Measurements from ENCODE around the gene IDUA.

The IDUA gene

GRCh38 chr4:1015179-1015578 lies 28.3 kb downstream of the IDUA start:
- no peaks in the 10 kb centered on the region for H3K36me3 Mint-ChIP-seq (ENCODE audit: low read depth)
- no peaks in the 10 kb centered on the region for H3K9me3 Mint-ChIP-seq
- no peak for DNase-seq (ENCODE audit: low spot score)
- peaks cover 5% of the 10 kb centered on the region for H3K4me1 Mint-ChIP-seq (ENCODE audit: low read depth)
- H3K27me3 Mint-ChIP-seq (ENCODE audit: low read depth): no peaks in the 10 kb centered on the region
- no peak overlapping the region for H3K27ac Mint-ChIP-seq
- H3K4me3 Mint-ChIP-seq: no peak overlapping the region

DNA sequence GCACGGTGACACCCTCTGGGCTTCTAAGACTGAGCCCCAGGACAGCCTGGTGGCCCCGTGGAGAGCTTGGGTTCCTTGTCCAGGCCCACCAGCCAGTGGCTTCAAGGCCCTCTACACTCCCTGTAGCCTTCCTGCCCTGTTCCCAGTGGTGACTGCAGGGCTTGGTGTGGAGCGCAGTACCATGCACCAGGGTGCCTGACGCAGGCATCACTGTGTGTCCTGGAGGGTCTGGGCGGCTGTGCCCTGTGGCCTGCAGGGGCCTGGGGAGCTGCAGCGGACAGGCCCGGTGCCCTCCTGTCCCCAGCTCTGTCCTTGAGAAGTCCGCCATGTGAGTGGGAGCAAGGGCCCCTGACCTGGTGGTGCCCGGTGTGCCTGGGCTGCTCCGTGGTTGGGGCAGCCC lies 28.9 kb downstream of the IDUA start:
- Mint-ChIP-seq H3K4me3 (no peak overlapping the region), H3K9me3 (no peaks in the 10 kb centered on the region), H3K27ac (no peak overlapping the region), H3K27me3 (ENCODE audit: low read depth) (no peaks in the 10 kb centered on the region), H3K4me1 (ENCODE audit: low read depth) (no peaks in the 10 kb centered on the region), H3K36me3 (ENCODE audit: low read depth) (no peaks in the 10 kb centered on the region)
- no peak for DNase-seq (ENCODE audit: low spot score)

DNA sequence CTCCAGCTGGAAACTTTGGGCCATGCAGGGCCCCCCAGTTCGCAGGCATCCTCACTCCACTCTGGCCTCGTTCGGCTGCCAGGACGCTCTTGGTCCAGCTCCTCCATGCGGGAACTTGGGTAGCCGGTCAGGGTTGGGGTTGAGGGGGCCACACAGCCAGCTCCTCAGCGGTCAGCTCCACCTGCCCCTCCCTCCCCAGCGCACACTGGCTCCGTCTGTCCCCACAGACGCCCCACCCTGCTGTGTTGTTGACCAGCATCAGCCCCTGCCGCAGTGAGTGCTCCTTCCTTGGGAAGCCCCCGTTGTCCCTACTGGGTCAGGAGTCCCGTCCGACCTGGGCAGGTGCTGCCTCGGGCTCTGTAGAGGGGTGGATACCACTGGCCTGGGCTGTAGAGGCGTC lies 30.4 kb downstream of the IDUA start:
- no peaks in the 10 kb centered on the region for H3K27me3 Mint-ChIP-seq (ENCODE audit: low read depth)
- no peaks in the 10 kb centered on the region for H3K9me3 Mint-ChIP-seq
- H3K27ac Mint-ChIP-seq: no peak overlapping the region
- no peaks in the 10 kb centered on the region for H3K4me1 Mint-ChIP-seq (ENCODE audit: low read depth)
- DNase-seq (ENCODE audit: low spot score): no peak
- no peak overlapping the region for H3K4me3 Mint-ChIP-seq
- H3K36me3 Mint-ChIP-seq (ENCODE audit: low read depth): no peaks in the 10 kb centered on the region

GRCh38 chr4:1017706-1018105 lies 30.9 kb downstream of the IDUA start:
- no peak for DNase-seq (ENCODE audit: low spot score)
- H3K4me3 Mint-ChIP-seq: no peak overlapping the region
- no peaks in the 10 kb centered on the region for H3K27me3 Mint-ChIP-seq (ENCODE audit: low read depth)
- H3K9me3 Mint-ChIP-seq: no peaks in the 10 kb centered on the region
- no peaks in the 10 kb centered on the region for H3K4me1 Mint-ChIP-seq (ENCODE audit: low read depth)
- H3K27ac Mint-ChIP-seq: no peak overlapping the region
- no peaks in the 10 kb centered on the region for H3K36me3 Mint-ChIP-seq (ENCODE audit: low read depth)

DNA sequence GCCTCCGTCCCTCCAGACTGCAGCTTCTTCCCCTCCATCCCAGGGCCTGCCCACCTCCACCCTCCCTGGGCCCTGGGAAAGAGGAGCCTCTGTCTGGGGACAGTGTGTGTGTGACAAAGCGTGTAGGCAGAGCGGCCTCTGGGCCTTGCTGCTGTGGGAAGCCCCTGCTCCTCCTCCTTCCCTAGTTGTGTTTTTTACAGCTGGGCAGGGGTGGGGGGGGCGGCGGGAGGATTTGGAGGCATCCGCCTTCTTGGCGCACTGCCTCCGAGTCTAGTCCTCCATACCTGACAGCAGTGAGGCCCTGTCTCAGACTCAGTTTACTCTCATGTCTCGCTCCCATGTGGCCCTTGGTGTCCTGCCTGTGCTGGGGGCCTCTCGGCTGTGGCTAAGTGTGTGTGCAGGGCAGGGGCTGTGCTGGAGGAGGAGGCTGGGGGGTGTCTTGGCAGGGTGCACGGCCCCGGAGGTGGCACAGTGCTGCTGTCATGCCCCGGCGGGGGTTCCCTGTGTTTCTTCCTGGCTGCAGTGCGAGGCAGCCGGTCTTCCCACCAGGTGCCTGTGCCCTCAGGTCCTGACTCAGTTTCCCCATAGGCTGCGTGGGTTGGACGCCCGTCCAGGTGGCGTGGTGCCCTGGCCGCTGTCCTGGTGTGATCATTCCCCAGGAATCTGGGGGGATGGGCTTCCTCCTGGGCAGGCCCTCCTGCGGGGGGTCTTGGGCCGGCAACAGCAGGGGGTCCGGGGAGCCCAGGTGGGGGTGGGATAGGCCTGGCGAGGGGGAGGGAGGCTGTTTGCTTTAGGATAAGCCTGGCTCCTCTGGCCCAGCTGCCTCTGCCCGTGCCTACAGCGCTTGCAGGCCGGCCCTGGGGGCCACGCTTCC lies 31.5 kb downstream of the IDUA start:
- H3K27me3 Mint-ChIP-seq (ENCODE audit: low read depth): no peaks in the 10 kb centered on the region
- H3K4me3 Mint-ChIP-seq: no peak overlapping the region
- no peaks in the 10 kb centered on the region for H3K36me3 Mint-ChIP-seq (ENCODE audit: low read depth)
- no peaks in the 10 kb centered on the region for H3K9me3 Mint-ChIP-seq
- no peaks in the 10 kb centered on the region for H3K4me1 Mint-ChIP-seq (ENCODE audit: low read depth)
- no peak for DNase-seq (ENCODE audit: low spot score)
- H3K27ac Mint-ChIP-seq: no peak overlapping the region

- DNase-seq (ENCODE audit: low spot score): no peak
- H3K36me3 Mint-ChIP-seq (ENCODE audit: low read depth): no peaks in the 10 kb centered on the region
- H3K4me3 Mint-ChIP-seq: no peak overlapping the region
- H3K4me1 Mint-ChIP-seq (ENCODE audit: low read depth): no peaks in the 10 kb centered on the region
- no peaks in the 10 kb centered on the region for H3K27me3 Mint-ChIP-seq (ENCODE audit: low read depth)
- H3K27ac Mint-ChIP-seq: no peak overlapping the region
- no peaks in the 10 kb centered on the region for H3K9me3 Mint-ChIP-seq
These were observed 32.5 kb downstream of the IDUA start for GRCh38 chr4:1019320-1019719.

GRCh38 chr4:1019729-1020470 lies 33.1 kb downstream of the IDUA start:
- no peaks in the 10 kb centered on the region for H3K9me3 Mint-ChIP-seq
- no peak overlapping the region for H3K27ac Mint-ChIP-seq
- H3K4me3 Mint-ChIP-seq: no peak overlapping the region
- DNase-seq (ENCODE audit: low spot score): no peak
- no peaks in the 10 kb centered on the region for H3K36me3 Mint-ChIP-seq (ENCODE audit: low read depth)
- no peaks in the 10 kb centered on the region for H3K27me3 Mint-ChIP-seq (ENCODE audit: low read depth)
- H3K4me1 Mint-ChIP-seq (ENCODE audit: low read depth): no peaks in the 10 kb centered on the region

GRCh38 chr4:1021386-1022050 lies 34.7 kb downstream of the IDUA start:
- Mint-ChIP-seq H3K27me3 (ENCODE audit: low read depth) (no peaks in the 10 kb centered on the region), H3K4me3 (no peak overlapping the region)

DNA sequence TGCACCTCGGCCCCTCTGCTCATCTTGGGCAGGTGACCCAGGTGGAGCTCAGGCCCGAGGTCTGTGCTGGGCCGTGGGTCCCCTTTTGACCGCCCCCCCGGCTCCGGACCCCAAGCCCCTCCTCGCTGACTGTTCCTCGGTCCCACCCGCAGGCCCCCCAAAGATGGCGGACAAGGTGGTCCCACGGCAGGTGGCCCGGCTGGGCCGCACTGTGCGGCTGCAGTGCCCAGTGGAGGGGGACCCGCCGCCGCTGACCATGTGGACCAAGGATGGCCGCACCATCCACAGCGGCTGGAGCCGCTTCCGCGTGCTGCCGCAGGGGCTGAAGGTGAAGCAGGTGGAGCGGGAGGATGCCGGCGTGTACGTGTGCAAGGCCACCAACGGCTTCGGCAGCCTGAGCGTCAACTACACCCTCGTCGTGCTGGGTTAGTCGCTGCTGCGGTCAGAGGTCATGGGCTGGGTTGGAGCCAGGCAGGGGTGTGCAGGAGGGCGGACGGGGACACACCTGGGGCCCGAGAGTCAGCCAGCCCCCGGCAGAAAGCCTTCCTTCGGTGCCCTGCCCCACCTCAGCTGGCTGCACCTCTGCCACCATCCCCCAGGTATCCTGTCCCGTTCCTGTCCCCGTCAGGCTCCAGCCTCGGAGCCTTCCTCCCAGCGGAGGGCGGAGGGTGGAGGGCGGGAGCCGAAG lies 35.4 kb downstream of the IDUA start:
- peaks cover 8% of the 10 kb centered on the region for H3K36me3 Mint-ChIP-seq (ENCODE audit: low read depth)
- no peak for DNase-seq (ENCODE audit: low spot score)
- no peak overlapping the region for H3K27ac Mint-ChIP-seq
- H3K4me1 Mint-ChIP-seq (ENCODE audit: low read depth): peaks cover 6% of the 10 kb centered on the region
- no peaks in the 10 kb centered on the region for H3K9me3 Mint-ChIP-seq
- H3K27me3 Mint-ChIP-seq (ENCODE audit: low read depth): no peaks in the 10 kb centered on the region
- no peak overlapping the region for H3K4me3 Mint-ChIP-seq

More at GRCh38 chr4:1021386-1022050, 34.7 kb downstream of the IDUA start:
- Mint-ChIP-seq H3K4me1 (ENCODE audit: low read depth) (peaks cover 6% of the 10 kb centered on the region), H3K27ac (no peak overlapping the region), H3K36me3 (ENCODE audit: low read depth) (peaks cover 8% of the 10 kb centered on the region), H3K9me3 (no peaks in the 10 kb centered on the region)
- no peak for DNase-seq (ENCODE audit: low spot score)

GRCh38 chr4:1022739-1023066 lies 35.9 kb downstream of the IDUA start:
- H3K27ac Mint-ChIP-seq: no peak overlapping the region

DNA sequence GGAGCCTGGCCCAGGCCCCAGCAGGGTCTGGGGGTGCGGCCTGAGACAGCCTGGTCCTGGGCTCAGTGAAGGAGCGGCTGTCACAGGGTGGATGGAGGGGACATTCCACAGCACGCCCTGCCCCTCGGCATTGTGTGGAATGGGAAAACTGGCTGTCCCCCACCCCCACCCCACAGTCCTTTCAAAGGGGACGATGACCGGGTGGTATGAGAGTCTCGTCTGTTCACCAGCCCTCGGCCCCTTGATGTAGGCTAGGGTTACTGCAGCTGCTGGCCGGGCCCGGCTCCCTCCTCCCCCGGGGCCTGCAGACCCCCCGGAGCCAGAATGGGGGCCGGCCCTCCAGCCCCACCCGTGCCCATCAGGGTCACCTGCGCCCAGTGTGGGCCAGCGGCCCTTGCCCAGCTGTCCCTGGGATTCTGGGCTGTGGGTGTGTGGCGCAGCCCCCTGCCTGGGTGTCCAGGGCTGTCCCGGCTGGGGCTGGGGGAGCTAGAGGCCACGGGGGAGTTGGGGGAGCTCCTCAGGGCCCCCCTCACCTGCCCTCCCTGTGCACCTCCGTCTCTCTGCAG lies 36.3 kb downstream of the IDUA start:
- Mint-ChIP-seq H3K4me1 (ENCODE audit: low read depth) (peaks cover 6% of the 10 kb centered on the region), H3K9me3 (no peaks in the 10 kb centered on the region), H3K4me3 (no peak overlapping the region), H3K27me3 (ENCODE audit: low read depth) (no peaks in the 10 kb centered on the region), H3K36me3 (ENCODE audit: low read depth) (peaks cover 8% of the 10 kb centered on the region), H3K27ac (no peak overlapping the region)
- no peak for DNase-seq (ENCODE audit: low spot score)

More at GRCh38 chr4:1022739-1023066, 35.9 kb downstream of the IDUA start:
- H3K4me1 Mint-ChIP-seq (ENCODE audit: low read depth): peaks cover 6% of the 10 kb centered on the region
- peaks cover 8% of the 10 kb centered on the region for H3K36me3 Mint-ChIP-seq (ENCODE audit: low read depth)
- no peaks in the 10 kb centered on the region for H3K9me3 Mint-ChIP-seq
- no peak overlapping the region for H3K4me3 Mint-ChIP-seq
- H3K27me3 Mint-ChIP-seq (ENCODE audit: low read depth): no peaks in the 10 kb centered on the region
- DNase-seq (ENCODE audit: low spot score): no peak

GRCh38 chr4:1023895-1024740 lies 37.3 kb downstream of the IDUA start:
- DNase-seq (ENCODE audit: low spot score): no peak
- Mint-ChIP-seq H3K27ac (no peak overlapping the region), H3K27me3 (ENCODE audit: low read depth) (no peaks in the 10 kb centered on the region), H3K9me3 (no peaks in the 10 kb centered on the region), H3K36me3 (ENCODE audit: low read depth) (peaks cover 8% of the 10 kb centered on the region), H3K4me1 (ENCODE audit: low read depth) (peaks cover 6% of the 10 kb centered on the region), H3K4me3 (no peak overlapping the region)

Measured in T-helper 2 cell treated with Interferon-gamma antibody and Interleukin-4, amounts not matched to agents 5 μg/mL and 100 μg/mL, for 36 hours (primary cell).